A549 (cell line): ENCODE data around the gene ARMH2. TPM values are rescaled to one million over a fixed set of nuclear protein-coding genes. Genes with fewer than 3 reads are reported as not detected.
A peak's percentile ranks its signal among the peaks of the same experiment; 100 is the strongest.

Source experiments
- ATAC-seq, 2 experiments: fragments of 200-7000 bp in 1 of 2; fragments of >200 bp in 1 of 2; cut with Nextera tagmentation in 1 of 2; cut with Tn5 transposase in 1 of 2; 3 replicates each; pipeline versions ENCODE4 v1.8.0 to v1.9.1; 2018 to 2020; ENCODE audit warnings: mild to moderate bottlenecking in 1 of 2, moderate library complexity in 1 of 2
- CTCF ChIA-PET: fragments of 300-600 bp; sonication (Branson Sonifier 250); formaldehyde crosslinking; extraction: SDS; loops from one replicate; lab custom pipeline; 2021; ENCODE audit warnings: antibody characterized with exemption, inconsistent platforms; lab: Yijun Ruan, JAX
- POLR2A ChIA-PET: fragments of 350-600 bp; formaldehyde crosslinking; extraction: SDS; loops from one replicate; lab custom pipeline; 2021; ENCODE audit warnings: antibody characterized with exemption, inconsistent platforms; lab: Yijun Ruan, JAX
- DNase-seq, 2 experiments: peaks; one replicate each; pipeline versions ENCODE4 v3.0.0 to v3.0.0-alpha.2; 2011 to 2016; ENCODE audit warnings: low read depth in 1 of 2, low spot score in 1 of 2
- FAIRE-seq: peaks from 2 replicates; lab custom pipeline; 2011; peaks lifted over from hg19 to GRCh38; lab: Jason Lieb, UNC
- H3K27ac ChIP-seq, 2 experiments: fragments of >200 bp; sonication (Bioruptor Twin); formaldehyde crosslinking; 3 replicates each; pipeline ENCODE4 v1.5.1; 2016 to 2017
- H3K4me1 ChIP-seq: fragments of >200 bp; sonication (Bioruptor Twin); formaldehyde crosslinking; 3 replicates; pipeline ENCODE4 v1.6.1; 2016
- H3K4me2 ChIP-seq: fragments of >200 bp; sonication (Bioruptor Twin); formaldehyde crosslinking; 3 replicates; pipeline ENCODE4 v1.6.1; 2016
- H3K4me3 ChIP-seq: fragments of >200 bp; sonication (Bioruptor Twin); formaldehyde crosslinking; 3 replicates; pipeline ENCODE4 v1.5.1; 2016
- H3K9me3 ChIP-seq: fragments of >200 bp; sonication (Bioruptor Twin); formaldehyde crosslinking; 3 replicates; pipeline ENCODE4 v1.6.1; 2016
- ATOH8 ChIP-seq: fragments of 250-450 bp; sonication (Bioruptor Pico); IDR thresholded peaks from 2 replicates; pipeline ENCODE4 v1.5.0; 2020; ENCODE audit warnings: low read depth, mild to moderate bottlenecking, moderate library complexity
- E2F6 ChIP-seq: IDR thresholded peaks from 2 replicates; pipeline ENCODE4 v1.6.1; 2012; ENCODE audit warnings: low read depth, borderline replicate concordance
- FOSL2 ChIP-seq, 2 experiments: fragments of 450-650 bp in 1 of 2; fragments of >200 bp in 1 of 2; sonication (Bioruptor Twin) in 1 of 2; formaldehyde crosslinking; IDR thresholded peaks; 2 replicates each; pipeline versions ENCODE4 v1.5.0 to v1.6.1; 2016 to 2020; ENCODE audit warnings: mild to moderate bottlenecking in 1 of 2, moderate library complexity in 1 of 2
- HEYL ChIP-seq: fragments of 250-450 bp; sonication (Bioruptor Pico); IDR thresholded peaks from 2 replicates; pipeline ENCODE4 v1.8.0; 2021; ENCODE audit warnings: mild to moderate bottlenecking, moderate library complexity
- HOXA7 ChIP-seq: fragments of 250-450 bp; sonication (Bioruptor Pico); IDR thresholded peaks from 2 replicates; pipeline ENCODE4 v1.5.0; 2020; ENCODE audit warnings: mild to moderate bottlenecking, moderate library complexity
- HOXB13 ChIP-seq: fragments of 250-450 bp; sonication (Bioruptor Pico); IDR thresholded peaks from 2 replicates; pipeline ENCODE4 v1.5.0; 2020; ENCODE audit warnings: low read depth, mild to moderate bottlenecking, moderate library complexity
- JUN ChIP-seq, 2 experiments: fragments of >200 bp; sonication (Bioruptor Twin); formaldehyde crosslinking; IDR thresholded peaks; 2 replicates in 1 of 2; 3 replicates in 1 of 2; pipeline ENCODE4 v1.6.1; 2016 to 2017
- KDM1A ChIP-seq: fragments of 200-600 bp; sonication (generic); IDR thresholded peaks from 2 replicates; pipeline ENCODE4 v1.6.1; 2016; ENCODE audit warnings: low read depth, mild to moderate bottlenecking
- KDM5A ChIP-seq: fragments of 200-600 bp; sonication (generic); IDR thresholded peaks from 2 replicates; pipeline ENCODE4 v1.6.1; 2016; ENCODE audit warnings: antibody characterized with exemption, mild to moderate bottlenecking
- RFX5 ChIP-seq: fragments of 450-650 bp; IDR thresholded peaks from 2 replicates; pipeline ENCODE4 v1.7.1; 2014; ENCODE audit warnings: antibody characterized with exemption, mild to moderate bottlenecking, moderate library complexity
- SMC3 ChIP-seq: fragments of >200 bp; sonication (Bioruptor Twin); formaldehyde crosslinking; IDR thresholded peaks from 3 replicates; pipeline ENCODE4 v1.6.1; 2018; ENCODE audit warnings: inconsistent platforms
- TFCP2L1 ChIP-seq: fragments of 250-450 bp; sonication (Bioruptor Pico); IDR thresholded peaks from 2 replicates; pipeline ENCODE4 v1.5.0; 2021; ENCODE audit warnings: mild to moderate bottlenecking
- ZC3H11A ChIP-seq: fragments of 450-650 bp; IDR thresholded peaks from 2 replicates; pipeline ENCODE4 v1.6.1; 2014; ENCODE audit warnings: antibody characterized with exemption, mild to moderate bottlenecking
- ZNF302 ChIP-seq: fragments of 250-450 bp; sonication (Bioruptor Pico); IDR thresholded peaks from 2 replicates; pipeline ENCODE4 v1.9.0; 2021; ENCODE audit warnings: inconsistent platforms, mild to moderate bottlenecking, moderate library complexity
- WGBS: methylation state at CpG from one replicate; pipeline ENCODE4 v1.1.6; 2017; ENCODE audit errors: missing lambda C conversion rate; 5-methylcytosine and 5-hydroxymethylcytosine counted together
- polyA plus RNA-seq, 4 experiments: library from polyadenylated mRNA; depleted of rRNA in 3 of 4; stranded (reverse); fragments of >200 nt; fragmentation: RNase III in 1 of 4; extraction: RNeasy Plus Mini Kit Qiagen cat#74134 plus additional on column Dnase treatment in 1 of 4; gene quantifications; 2 replicates in 3 of 4; 3 replicates in 1 of 4; pipeline ENCODE4 v1.2.3, GENCODE V29; 2011 to 2017

The ARMH2 gene
- polyA plus RNA-seq, 2 of the 4 experiments (the other 2 are of a cell fraction): not detected

GRCh38 chr6:24809728-24810127 is 11.0 kb upstream of the ARMH2 start:
- no peak for ATAC-seq
- FAIRE-seq: no peak
- POLR2A ChIA-PET: no interaction called here

GRCh38 chr6:24807584-24807983 is 8.9 kb upstream of the ARMH2 start:
- WGBS: 66% methylated on average over 3 of the region's 3 CpGs
- TF ChIP-seq E2F6: no peak
- TF ChIP-seq HOXB13 (CRISPR knock-in tag): no peak
- no peak for TF ChIP-seq RFX5
- ATAC-seq: no peak
- peaks cover 10% of the 10 kb centered on the region for H3K4me1 ChIP-seq
- FAIRE-seq: no peak
- ChIA-PET POLR2A (no interaction called here), CTCF (no interaction called here)
- no peak overlapping the region for H3K4me2 ChIP-seq
- no peaks in the 10 kb centered on the region for H3K9me3 ChIP-seq
- no peak for DNase-seq
- no peak overlapping the region for H3K27ac ChIP-seq
- no peak overlapping the region for H3K4me3 ChIP-seq

More at GRCh38 chr6:24809728-24810127, 11.0 kb upstream of the ARMH2 start:
- no peak for DNase-seq
- Histone ChIP-seq H3K27ac (no peak overlapping the region), H3K4me3 (no peak overlapping the region), H3K4me2 (no peak overlapping the region), H3K9me3 (no peaks in the 10 kb centered on the region), H3K4me1 (no peaks in the 10 kb centered on the region)
- no peak for TF ChIP-seq ZC3H11A
- CTCF ChIA-PET: interaction anchor here (0.6 to 1.6 kb wide), 2 partner anchors 13 to 233 kb away, joined by 3 to 4 read pairs; no protein-coding TSS in a partner anchor
- WGBS: 43% methylated on average over 2 of the region's 3 CpGs

- Histone ChIP-seq H3K4me2 (peak overlapping the region; percentile 40), H3K27ac (peak overlapping the region in 1 of 2 experiments; percentile 42; a peak in 2 of 6 replicates), H3K4me1 (peaks cover 18% of the 10 kb centered on the region), H3K9me3 (no peaks in the 10 kb centered on the region)
- POLR2A ChIA-PET: interaction anchor here (0.6 to 0.7 kb wide), 2 partner anchors 18 to 307 kb away, joined by 7 to 9 read pairs; no protein-coding TSS in a partner anchor
- FAIRE-seq (no peak), DNase-seq (no peak)
- TF ChIP-seq JUN (IDR thresholded peaks at IDR 0.05) (no peak), HEYL (no peak), KDM1A (no peak), ATOH8 (CRISPR knock-in tag) (no peak), HOXA7 (CRISPR knock-in tag) (no peak)
- TF ChIP-seq, all 56 proteins: peak for 0
- WGBS: 70% methylated on average over 6 of the region's 8 CpGs
- CTCF ChIA-PET: no interaction called here
- no peak; a peak in 1 of 6 replicates for ATAC-seq
- no peak overlapping the region for H3K4me3 ChIP-seq
Measured at GRCh38 chr6:24802271-24803059, 3.7 kb upstream of the ARMH2 start.

DNA sequence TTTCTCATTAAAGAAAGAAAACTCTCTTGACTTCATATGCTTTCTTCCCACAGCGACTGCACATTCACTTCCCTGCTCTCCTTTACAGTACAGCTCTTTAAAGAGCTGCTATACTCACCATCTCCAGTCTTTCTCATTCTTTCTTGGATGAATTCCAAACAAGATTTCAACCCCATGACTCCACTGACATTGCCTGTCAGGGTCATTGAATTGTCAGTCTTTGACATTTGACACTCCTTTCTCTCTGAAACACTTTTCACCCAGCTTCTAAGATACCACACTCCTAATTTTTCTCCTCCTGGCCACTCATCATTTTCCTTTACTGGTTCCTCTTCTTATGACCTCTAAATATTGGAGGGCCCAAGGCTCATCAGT is 811 bp upstream of the ARMH2 start:
- TF ChIP-seq FOSL2 (IDR thresholded peaks at IDR 0.05): no peak
- TF ChIP-seq FOSL2 (CRISPR knock-in tag; IDR thresholded peaks at IDR 0.05): no peak
- TF ChIP-seq KDM5A: no peak
- no peak for TF ChIP-seq ZNF302
- no peak for TF ChIP-seq SMC3
- TF ChIP-seq TFCP2L1 (CRISPR knock-in tag): no peak
- no peak for TF ChIP-seq ZC3H11A
- TF ChIP-seq JUN (IDR thresholded peaks at IDR 0.05): no peak
- no peak for ATAC-seq
- CTCF ChIA-PET: no interaction called here

More for the DNA sequence above, 811 bp upstream of the ARMH2 start:
- FAIRE-seq (no peak), DNase-seq (no peak)
- no peaks in the 10 kb centered on the region for H3K9me3 ChIP-seq
- H3K4me2 ChIP-seq: no peak overlapping the region
- WGBS: 81% methylated on average over 1 of the region's 1 CpG
- POLR2A ChIA-PET: no interaction called here
- peaks cover 18% of the 10 kb centered on the region for H3K4me1 ChIP-seq
- H3K4me3 ChIP-seq: no peak overlapping the region
- no peak overlapping the region for H3K27ac ChIP-seq
